Fibroblast of the conjunctiva (primary cell): Measurements from ENCODE around the gene ANKRD27.
A peak's percentile ranks its signal among the peaks of the same experiment; 100 is the strongest.
"Not testable (repeated sequence)": the region's sequence is repeated elsewhere in the genome, so short reads cannot be mapped to it uniquely, and the experiment has no call there.

Experiments
- DNase-seq: peaks from one replicate; pipeline ENCODE4 v3.0.0-alpha.2; 2010; ENCODE audit warnings: low read depth

The ANKRD27 gene

DNA sequence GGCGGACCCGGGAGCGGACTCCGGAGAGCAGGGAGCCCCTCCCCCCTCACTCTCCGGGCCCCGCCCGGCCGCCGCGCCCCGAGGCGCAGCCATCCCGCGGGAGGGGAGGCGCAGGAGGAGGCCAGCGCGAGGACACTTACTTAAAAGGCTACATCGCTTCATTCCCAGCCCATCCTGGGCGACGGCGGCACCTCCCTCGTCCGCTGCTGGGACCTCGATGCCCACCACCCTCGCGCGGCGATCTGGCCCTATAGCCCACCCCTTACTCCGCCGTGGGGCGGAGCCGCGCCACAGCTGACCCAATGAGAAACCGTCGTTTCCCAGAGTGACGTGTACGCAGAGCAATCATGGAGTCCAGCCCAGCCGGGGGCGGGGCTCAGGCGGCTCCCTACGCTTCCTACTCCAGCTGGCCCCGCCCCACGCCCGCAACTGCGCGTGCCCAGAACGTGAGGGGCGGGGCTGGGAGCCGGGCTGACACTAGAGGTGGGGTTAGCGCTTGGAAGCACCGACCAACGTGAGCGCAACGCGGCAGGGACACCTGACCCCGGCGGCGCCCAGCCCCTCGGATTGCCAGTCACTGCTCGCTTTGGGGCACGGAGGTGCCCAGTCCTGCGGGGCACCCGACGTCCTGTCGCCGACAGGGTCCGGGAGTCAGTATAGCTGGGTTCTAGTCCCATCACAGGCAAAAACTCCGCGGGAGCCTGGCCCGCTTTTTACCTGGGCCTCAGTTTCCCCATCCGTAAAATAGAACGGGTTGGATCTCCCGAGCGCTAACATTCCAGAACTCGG, at the start of gene ANKRD27:
ANKRD27 (minus strand) TSS at position 250 of the 789 bp plus-strand sequence. CDS start 16,165 bp downstream, outside the sequence.
- DNase-seq, result peak; percentile 95

GRCh38 chr19:32720936-32721250, 45.9 kb upstream of the ANKRD27 start:
- no peak for DNase-seq

- DNase-seq, result no peak
Measured at GRCh38 chr19:32720216-32720935, 45.4 kb upstream of the ANKRD27 start.

GRCh38 chr19:32719611-32720059, 44.7 kb upstream of the ANKRD27 start, which contains the start of gene TDRD12:
TSS of gene TDRD12 (plus strand) at chr19:32719767. CDS start at chr19:32720073, 306 bp downstream.
- DNase-seq, result no peak

- no peak for DNase-seq
Measured at GRCh38 chr19:32718286-32718685, 43.3 kb upstream of the ANKRD27 start.

DNA sequence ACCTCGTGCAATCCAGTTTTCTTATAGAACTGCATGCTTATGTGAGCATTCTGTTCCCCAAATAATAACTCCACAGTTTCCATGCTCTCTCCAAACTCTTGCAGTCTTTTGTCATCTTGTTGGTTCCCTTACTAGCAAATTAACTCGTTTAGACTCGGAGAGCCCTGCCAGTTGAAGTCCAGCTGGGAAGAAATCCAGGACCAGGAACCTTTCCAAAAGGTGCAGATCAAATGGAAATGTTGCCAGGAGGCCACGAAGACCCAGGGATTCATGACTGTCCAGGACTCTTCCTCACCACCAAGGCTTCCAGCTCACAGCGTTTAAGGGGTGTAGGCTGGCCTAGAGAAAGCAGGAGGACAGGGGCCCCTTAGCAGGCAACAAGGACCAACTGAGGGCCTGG, 42.5 kb upstream of the ANKRD27 start:
- DNase-seq, result no peak

DNA sequence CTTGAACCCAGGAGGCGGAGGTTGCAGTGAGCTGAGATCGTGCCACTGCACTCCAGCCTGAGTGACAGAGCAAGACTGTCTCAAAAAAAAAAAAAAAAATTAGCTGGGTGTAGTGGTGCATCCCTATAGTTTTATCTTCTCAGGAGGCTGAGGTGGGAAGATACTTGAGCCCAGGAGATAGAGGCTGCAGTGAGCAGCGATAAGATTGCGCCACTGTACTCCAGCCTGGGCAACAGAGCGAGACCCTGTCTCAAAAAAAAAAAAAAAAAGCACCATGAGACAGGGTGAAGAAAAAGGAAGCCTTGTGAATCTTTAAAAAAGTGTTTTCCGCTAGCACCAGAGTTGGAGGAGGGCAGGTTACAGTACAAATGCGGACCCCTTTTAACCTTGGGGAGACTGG, 41.2 kb upstream of the ANKRD27 start:
- not testable (repeated sequence) for DNase-seq

DNA sequence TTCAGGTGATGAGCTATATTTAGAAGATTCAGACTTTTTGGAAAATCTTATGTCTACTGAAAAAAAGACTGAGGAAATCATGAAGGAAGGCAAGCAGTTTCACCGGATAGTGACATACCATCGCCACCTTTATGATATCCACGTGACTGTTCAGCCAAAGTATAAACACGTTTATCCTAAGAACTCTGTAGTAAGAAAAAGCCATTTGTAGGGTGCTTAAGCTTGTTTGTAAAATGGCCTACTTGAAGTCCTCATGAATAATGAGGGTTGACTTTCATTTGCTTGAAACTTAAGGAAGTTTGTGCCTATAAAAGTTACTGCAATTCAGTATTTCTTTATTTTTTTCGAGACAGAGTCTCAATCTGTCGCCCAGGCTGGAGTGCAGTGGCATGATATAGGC, 36.8 kb upstream of the ANKRD27 start:
- no peak for DNase-seq

DNA sequence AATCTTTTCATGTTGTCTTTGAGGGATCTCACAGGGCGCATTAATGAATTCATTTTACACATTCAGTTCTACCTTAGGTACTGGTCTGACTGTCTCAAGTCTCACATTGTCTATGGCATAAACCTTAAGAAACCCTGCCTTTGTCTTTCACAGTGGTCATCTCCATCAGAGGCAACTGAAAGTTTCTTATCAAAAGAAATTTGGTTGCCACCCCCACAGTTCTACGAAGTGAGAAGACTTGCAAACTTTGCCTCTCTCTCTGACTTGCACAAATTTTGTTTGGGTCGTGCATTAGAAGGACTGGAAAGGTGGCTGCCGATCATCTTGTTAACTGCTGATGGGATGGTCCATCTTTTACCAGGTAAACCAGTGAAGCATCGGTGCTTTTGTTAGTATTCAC, 34.1 kb upstream of the ANKRD27 start:
- no peak for DNase-seq

DNA sequence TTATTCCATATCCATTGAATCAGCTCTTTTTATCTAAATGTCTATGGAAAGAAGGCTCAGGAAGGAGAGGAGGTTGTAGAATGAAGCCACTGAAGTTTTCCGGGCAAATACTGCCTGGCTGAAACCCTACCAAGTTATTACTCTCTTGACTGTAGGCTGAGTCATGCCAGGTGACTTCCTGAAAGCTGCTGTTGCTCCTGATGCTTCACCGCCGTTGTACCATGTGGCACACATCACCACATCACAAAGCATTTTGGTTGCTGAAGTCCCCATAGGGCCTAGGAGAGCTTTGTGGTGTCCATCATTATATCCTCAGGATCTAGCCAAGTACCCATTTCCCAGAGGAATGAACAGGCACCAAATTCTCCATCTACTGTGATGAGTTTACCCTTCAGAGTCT, 33.5 kb upstream of the ANKRD27 start:
- no peak for DNase-seq

DNA sequence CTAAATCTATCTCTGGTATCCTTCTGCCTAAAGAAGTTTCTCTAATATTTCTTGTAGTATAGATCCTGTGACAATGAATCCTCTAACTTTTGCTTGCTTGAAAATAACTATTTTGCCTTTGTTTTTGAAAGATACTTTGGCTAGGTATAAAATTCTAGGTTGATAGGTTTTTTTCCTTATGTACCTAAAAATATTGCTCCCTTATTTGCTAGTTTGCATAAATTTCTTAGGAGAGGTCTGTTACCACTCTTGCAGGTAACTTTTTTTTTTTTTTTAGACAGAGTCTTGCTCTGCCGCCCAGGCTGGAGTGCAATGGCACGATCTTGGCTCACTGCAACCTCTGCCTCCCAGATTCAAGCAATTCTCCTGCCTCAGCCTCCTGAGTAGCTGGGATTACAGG, 29.0 kb upstream of the ANKRD27 start:
- not testable (repeated sequence) for DNase-seq

- no peak for DNase-seq
Measured at GRCh38 chr19:32702010-32702409, 27.0 kb upstream of the ANKRD27 start.

GRCh38 chr19:32700129-32700528, 25.1 kb upstream of the ANKRD27 start:
- DNase-seq, result not testable (repeated sequence)

DNA sequence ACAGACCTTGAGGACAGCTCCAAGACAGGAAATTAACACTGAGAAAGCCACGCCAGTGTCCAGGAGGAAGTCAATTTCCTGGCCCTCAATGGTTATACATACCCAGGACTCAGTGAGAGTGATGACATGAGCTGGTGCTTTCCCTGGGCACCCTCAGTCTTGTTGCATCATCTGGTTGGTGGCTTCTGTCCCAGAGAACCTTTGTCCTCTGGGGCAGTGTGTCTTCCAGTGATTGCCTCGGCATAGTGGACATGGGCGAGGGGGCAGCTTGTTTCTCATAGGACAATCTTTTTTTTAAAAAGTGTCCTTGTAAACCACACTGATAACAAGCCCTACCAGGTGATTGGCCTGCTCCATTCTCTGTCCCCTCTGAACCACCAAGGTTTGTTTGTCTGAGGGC, 21.8 kb upstream of the ANKRD27 start:
- DNase-seq, result not testable (repeated sequence)

- DNase-seq, result not testable (repeated sequence)
Measured at GRCh38 chr19:32695506-32695905, 20.5 kb upstream of the ANKRD27 start.

- not testable (repeated sequence) for DNase-seq
Measured at GRCh38 chr19:32694851-32695250, 19.9 kb upstream of the ANKRD27 start.

- DNase-seq, result not testable (repeated sequence)
Measured at GRCh38 chr19:32694316-32694715, 19.3 kb upstream of the ANKRD27 start.

DNA sequence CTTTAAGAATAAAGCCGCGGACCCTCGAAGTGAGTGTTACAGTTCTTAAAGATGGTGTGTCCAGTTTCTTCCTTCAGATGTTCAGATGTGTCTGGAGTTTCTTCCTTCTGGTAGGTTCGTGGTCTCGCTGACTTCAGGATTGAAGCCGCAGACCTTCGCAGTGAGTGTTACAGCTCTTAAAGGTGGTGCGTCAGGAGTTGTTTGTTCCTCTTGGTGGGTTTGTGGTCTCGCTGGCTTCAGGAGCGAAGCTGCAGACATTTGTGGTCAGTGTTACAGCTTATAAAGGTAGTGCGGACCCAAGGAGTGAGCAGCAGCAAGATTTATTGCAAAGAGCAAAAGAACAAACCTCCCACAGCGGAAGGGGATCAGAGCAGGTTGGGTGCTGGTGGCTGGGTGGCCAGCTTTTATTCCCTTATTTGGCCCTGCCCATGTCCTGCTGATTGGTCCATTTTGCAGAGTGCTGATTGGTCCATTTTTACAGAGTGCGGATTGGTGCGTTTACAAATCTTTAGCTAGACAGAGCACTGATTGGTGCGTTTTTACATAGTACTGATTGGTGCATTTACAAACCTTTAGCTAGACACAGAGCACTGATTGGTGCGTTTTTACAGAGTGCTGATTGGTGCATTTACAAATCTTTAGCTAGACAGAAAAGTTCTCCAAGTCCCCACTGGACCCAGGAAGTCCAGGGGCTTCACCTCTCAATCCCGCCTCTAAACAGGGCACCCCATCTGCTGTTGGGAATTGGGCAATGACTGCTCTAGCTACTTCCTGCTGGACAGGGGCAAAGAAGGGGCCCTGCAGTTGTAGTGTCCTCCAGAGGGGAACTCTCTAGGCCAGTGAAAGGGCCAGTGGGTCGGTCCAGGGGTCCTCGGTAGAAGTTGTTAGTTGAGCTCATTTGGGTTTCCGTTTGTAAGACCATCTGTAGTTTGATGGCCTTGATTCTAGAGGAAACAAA, 18.4 kb upstream of the ANKRD27 start:
- DNase-seq, result not testable (repeated sequence)

- DNase-seq, result no peak
Measured at GRCh38 chr19:32692727-32693061, 17.7 kb upstream of the ANKRD27 start.

GRCh38 chr19:32691952-32692726, 17.2 kb upstream of the ANKRD27 start:
- DNase-seq, result peak; percentile 46

- peak; percentile 37 for DNase-seq
Measured at GRCh38 chr19:32691291-32691951, 16.4 kb upstream of the ANKRD27 start, which contains the start of gene NUDT19. TSS of gene NUDT19 (plus strand) at chr19:32691821. CDS start at chr19:32691961, 140 bp downstream.
